Measurements from ENCODE around the gene PRKCG.

The PRKCG gene

GRCh38 chr19:53897459-53897858 is 15.5 kb downstream of the PRKCG start:
- no peak for TF ChIP-seq CTCF (IDR thresholded peaks at IDR 0.05; ENCODE audit: control extremely low read depth, extremely low read depth, low read depth, missing control alignments)
- no peak for DNase-seq (ENCODE audit: extremely low spot score)
- ChIA-PET POLR2A (no interaction called here), CTCF (interaction anchor here (1.3 kb wide), 2 partner anchors 24 to 132 kb away, joined by 3 to 4 read pairs; no protein-coding TSS in a partner anchor)

GRCh38 chr19:53898166-53898565 is 16.2 kb downstream of the PRKCG start:
- TF ChIP-seq CTCF (IDR thresholded peaks at IDR 0.05; ENCODE audit: control extremely low read depth, extremely low read depth, low read depth, missing control alignments): no peak
- POLR2A ChIA-PET: no interaction called here
- CTCF ChIA-PET: interaction anchor here (1.3 kb wide), 2 partner anchors 25 to 131 kb away, joined by 3 to 4 read pairs; no protein-coding TSS in a partner anchor
- DNase-seq (ENCODE audit: extremely low spot score): no peak

- DNase-seq (ENCODE audit: extremely low spot score): no peak
- TF ChIP-seq CTCF (IDR thresholded peaks at IDR 0.05; ENCODE audit: control extremely low read depth, extremely low read depth, low read depth, missing control alignments): no peak
- ChIA-PET CTCF (no interaction called here), POLR2A (no interaction called here)
Measured at GRCh38 chr19:53898636-53899341, 16.8 kb downstream of the PRKCG start.

- no peak for DNase-seq (ENCODE audit: extremely low spot score)
- ChIA-PET POLR2A (no interaction called here), CTCF (no interaction called here)
- no peak for TF ChIP-seq CTCF (IDR thresholded peaks at IDR 0.05; ENCODE audit: control extremely low read depth, extremely low read depth, low read depth, missing control alignments)
Measured at GRCh38 chr19:53900191-53900860, 18.3 kb downstream of the PRKCG start.

- no peak for TF ChIP-seq CTCF (IDR thresholded peaks at IDR 0.05; ENCODE audit: control extremely low read depth, extremely low read depth, low read depth, missing control alignments)
- CTCF ChIA-PET: no interaction called here
- POLR2A ChIA-PET: no interaction called here
- no peak for DNase-seq (ENCODE audit: extremely low spot score)
Measured at GRCh38 chr19:53903055-53903680, 21.2 kb downstream of the PRKCG start.

- TF ChIP-seq CTCF (IDR thresholded peaks at IDR 0.05; ENCODE audit: control extremely low read depth, extremely low read depth, low read depth, missing control alignments): no peak
- ChIA-PET POLR2A (no interaction called here), CTCF (interaction anchor here (1.0 to 1.1 kb wide), 2 partner anchors 13 to 32 kb away, joined by 3 read pairs; no protein-coding TSS in a partner anchor)
- DNase-seq (ENCODE audit: extremely low spot score): no peak
Measured at GRCh38 chr19:53904909-53905308, 22.9 kb downstream of the PRKCG start.

Measured in GM10248 (cell line).